GM13977 (cell line): ENCODE data around the gene HMGN4.
A peak's percentile ranks its signal among the peaks of the same experiment; 100 is the strongest.

Source experiments
- DNase-seq: peaks from one replicate; pipeline ENCODE4 v3.0.0; 2012; ENCODE audit warnings: low spot score
- CTCF ChIP-seq: IDR thresholded peaks from 2 replicates; pipeline ENCODE4 v1.5.1; 2012; ENCODE audit warnings: mild to moderate bottlenecking, control low read depth; ENCODE audit not compliant: insufficient read depth; ENCODE audit errors: extremely low read depth, missing control alignments
- in situ Hi-C: fragments of 300-500 bp; cut with MboI; formaldehyde crosslinking; loops from one replicate; pipeline ENCODE4 v1.12.0; 2022; ENCODE audit warnings: low sequenced_read_pairs, low pct_unique_long_range_greater_than_20kb, mixed read lengths, inconsistent platforms; ENCODE audit not compliant: unreplicated experiment

Gene HMGN4

GRCh38 chr6:26533532-26533931 lies 4.6 kb upstream of the HMGN4 start:
- in situ Hi-C loops = no loop called here
- TF ChIP-seq CTCF = no peak
- no peak for DNase-seq

DNA sequence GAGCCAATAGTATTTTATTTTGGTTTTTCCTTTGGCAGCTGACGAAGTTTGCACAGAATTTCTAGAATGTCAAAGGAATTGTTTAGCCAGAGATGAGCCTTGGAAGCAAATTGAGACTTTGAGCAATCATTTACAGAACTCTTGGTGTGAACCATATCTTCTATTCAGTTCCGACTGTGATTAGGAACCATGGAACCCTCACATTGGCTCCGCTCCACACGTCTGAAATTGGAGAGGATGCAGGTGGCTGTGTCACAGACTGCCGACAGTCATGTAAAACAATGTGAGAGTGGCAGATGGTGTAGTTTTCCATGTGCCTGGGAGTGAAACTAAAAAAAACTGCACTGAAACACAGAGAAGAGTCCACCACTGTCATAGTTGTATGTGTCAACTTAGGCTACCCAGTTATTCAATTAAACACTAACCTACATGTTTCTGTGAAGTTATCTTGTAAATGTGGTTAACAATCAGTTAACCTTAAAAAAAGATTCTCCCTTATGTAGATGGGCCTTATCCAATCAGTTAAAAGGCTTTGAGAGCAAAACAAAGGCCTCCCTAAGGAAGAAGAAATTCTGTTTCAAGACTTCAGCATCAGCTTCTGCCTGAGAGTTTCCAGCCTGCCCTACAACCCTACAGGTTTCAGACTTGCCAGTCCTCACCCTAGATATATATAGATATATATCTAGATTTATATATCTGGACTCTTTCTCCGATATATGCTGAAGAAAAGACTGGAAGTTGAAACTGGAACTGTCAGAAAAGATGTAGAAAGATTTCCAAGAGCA lies 3.3 kb upstream of the HMGN4 start:
- in situ Hi-C loops = no loop called here
- no peak for DNase-seq
- no peak for TF ChIP-seq CTCF

DNA sequence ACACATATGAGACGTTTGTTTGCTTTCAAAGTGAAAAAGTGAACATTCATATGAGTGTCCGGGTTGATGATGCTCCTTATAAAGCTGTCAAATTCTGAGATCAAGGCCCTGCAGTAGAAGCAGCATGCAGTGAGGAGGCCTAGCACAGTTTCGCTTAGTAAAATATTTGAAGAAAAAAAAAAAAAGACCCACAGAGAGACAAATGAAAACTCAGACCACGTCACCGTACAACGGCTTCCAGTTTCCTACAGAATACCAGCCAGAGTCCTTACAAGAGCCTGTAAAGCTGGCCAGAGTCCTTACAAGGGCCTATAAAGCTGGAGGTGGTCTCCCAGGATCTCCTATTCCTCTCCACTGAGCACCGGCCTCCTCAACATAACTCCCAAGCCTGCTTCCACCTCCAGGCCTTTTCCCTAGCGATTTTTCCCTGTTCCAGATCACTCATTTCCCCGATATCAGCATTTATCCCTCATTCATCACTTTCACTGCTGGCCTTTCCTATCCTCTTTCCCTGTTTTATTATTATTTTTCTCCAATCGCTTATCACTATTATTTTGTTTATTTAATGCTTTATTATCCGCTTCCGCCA lies 1.5 kb upstream of the HMGN4 start:
- peak; percentile 47 for DNase-seq
- in situ Hi-C loops = no loop called here
- no peak for TF ChIP-seq CTCF

- in situ Hi-C loops = no loop called here
- no peak for TF ChIP-seq CTCF
Observed at GRCh38 chr6:26537160-26537845, 863 bp upstream of the HMGN4 start.

GRCh38 chr6:26538572-26538902 lies 371 bp downstream of the HMGN4 start:
- no peak for TF ChIP-seq CTCF
- in situ Hi-C loops = no loop called here
- no peak for DNase-seq

More at GRCh38 chr6:26537160-26537845, 863 bp upstream of the HMGN4 start:
- DNase-seq = peak; percentile 71

- no peak for DNase-seq
- in situ Hi-C loops = no loop called here
- no peak for TF ChIP-seq CTCF
Observed at GRCh38 chr6:26539071-26539615, 977 bp downstream of the HMGN4 start.
